Measurements from ENCODE around the gene FNTB. TPM values are rescaled to one million over a fixed set of nuclear protein-coding genes. Genes with fewer than 3 reads are reported as not detected.
A peak's percentile ranks its signal among the peaks of the same experiment; 100 is the strongest.

Gene FNTB
- polyA plus RNA-seq, 1 donor = 22.2 TPM

DNA sequence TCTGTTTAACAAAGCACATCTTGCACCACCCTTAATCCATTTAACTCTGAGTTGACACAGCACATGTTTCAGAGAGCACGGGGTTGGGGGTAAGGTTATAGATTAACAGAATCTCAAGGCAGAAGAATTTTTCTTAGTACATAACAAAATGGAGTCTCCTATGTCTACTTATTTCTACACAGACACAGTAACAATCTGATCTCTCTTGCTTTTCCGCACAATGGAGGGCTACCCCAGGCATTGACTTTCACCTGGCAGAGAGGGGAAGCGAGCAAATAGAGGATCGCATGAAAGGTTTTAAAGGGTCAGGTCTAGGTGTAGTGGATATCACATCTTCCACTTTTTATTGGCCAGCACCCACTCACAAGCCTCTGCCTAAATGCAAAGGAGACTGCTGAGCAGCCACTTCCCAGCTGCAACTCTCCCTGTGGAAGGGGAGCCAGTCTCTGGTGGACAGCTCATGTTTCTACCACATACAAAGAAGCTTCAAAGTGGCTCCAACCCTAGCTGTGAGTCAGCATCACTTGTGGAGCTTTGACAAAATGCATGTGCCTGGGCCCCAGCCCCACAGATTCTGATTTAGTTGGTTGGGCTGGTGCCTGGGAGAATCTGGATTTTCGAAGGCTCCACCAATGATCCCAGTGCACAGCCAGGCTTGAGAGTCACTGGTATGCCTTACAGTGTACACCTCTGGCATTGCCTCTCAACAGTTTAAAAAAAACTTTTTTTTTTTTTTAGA, 7.2 kb upstream of the FNTB start:
- DNase-seq (ENCODE audit: low read depth) = no peak

DNA sequence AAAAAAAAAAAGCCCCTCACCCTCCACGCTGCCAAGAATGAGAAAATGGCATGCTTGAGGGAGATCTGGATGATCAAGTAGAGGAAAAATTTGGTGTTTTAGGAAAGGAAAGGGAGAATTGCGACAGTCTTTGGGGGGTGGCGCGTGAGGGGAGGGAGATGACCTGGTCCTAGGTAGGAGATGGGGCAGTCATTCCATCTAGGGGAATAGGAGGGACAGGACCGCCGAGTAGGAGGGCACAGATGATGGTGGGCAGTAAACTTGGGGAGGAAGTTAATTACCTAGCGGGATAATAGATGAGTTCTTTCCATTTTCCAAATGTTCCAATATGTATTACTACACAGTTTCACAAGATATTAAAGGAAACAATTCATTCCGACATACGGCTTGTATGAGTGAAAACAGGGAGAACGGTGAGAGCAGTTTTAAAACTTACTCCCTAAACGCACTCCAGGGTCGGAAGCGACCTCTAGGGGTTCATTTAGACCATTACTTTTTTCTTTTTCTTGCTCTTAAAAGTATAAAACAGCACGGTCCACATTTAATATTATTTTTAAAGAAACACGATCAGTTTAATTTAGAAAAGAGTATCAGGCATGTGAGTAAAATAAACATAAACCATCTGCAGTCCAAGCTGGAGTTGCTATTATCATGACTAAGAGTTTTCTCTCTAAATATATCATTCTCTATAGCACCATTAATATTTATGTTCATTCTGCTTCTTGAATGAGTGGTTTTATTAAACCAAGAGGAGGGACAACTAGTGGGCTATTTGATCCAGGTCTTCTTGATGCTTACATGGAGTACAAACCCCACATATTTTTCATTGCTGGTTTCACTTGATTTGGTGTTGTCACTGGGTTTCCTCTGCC, 3.0 kb upstream of the FNTB start:
- peak; percentile 41 for DNase-seq (ENCODE audit: low read depth)

DNA sequence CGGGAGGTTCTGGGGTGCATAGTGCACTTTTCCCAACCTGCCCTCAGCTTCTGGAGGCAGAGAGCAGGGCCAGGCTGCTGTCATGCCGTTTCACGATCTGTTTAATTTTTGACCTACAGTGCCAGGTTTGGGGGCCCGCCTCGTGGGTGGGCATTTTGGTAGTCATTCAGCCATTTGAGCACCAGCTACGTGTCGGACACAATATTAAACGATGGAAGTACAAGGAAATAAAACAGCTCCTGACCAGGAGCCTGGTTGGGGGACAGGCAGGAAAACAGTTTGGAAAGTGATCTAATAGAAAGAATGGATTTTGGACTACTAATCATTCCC, 708 bp downstream of the FNTB start:
- peak; percentile 1 for DNase-seq (ENCODE audit: low read depth)

DNA sequence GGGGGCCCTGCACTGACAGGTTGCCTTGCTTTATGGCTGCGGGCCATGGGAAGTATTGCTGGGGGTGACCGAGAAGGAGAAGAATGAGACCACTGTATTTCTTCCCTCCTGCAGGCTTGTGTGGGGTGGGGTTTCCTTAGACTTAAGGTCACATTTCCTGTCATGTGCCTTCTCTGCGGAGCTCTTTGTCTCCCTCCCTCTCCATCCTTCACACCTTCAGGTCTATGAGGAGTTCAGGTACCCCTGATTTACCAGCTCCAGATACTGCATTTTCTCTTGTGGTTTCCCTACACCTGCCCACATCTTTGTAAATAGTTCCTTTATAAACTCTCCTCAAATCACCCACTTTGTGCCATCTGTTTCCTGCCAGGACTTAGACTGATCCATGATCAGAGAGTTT, 3.6 kb downstream of the FNTB start:
- no peak for DNase-seq (ENCODE audit: low read depth)

DNA sequence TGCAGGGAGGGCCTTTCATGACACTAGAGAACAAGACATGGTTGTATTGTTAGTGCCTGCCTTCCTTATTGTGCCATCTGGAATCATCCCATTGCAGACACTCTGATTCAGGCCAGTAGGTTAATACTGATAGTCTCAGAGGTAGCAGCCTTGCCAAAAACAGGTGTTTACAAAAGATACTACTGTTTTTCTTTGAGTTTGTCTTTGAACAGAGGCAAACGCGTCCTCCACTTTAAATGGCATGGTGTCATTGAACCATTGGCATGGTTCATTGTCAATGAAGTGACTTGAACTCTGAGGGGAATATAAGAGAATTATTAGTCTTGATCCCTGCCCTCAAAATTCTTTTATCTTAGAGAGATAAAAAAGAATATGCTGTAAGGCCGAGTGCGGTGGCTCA, 4.2 kb downstream of the FNTB start:
- no peak for DNase-seq (ENCODE audit: low read depth)

DNA sequence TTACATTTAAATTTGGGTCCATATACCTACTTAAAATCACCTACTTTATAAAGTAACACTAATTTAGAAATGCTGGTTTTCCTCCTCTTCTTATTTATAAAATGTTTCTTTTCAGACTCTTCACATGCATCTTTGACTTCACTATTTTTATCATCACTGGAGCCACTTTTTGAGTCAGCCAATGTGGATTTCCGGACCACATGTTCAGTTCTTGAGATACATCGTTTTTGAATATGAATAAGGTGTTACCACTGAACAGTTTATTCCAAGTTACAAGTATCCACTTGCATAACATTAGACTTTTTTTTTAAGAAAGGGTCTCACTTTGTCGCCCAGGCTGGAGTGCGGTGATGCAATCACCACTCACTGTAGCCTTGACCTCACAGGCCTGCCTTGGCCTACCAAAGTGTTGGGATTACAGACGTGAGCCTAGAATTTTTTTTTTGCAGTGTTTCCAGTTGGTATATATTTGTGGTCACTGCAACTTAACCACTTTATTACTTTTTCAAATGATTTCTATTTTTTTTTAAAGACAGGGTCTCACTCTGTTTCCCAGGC, 5.7 kb downstream of the FNTB start:
- DNase-seq (ENCODE audit: low read depth) = no peak

DNA sequence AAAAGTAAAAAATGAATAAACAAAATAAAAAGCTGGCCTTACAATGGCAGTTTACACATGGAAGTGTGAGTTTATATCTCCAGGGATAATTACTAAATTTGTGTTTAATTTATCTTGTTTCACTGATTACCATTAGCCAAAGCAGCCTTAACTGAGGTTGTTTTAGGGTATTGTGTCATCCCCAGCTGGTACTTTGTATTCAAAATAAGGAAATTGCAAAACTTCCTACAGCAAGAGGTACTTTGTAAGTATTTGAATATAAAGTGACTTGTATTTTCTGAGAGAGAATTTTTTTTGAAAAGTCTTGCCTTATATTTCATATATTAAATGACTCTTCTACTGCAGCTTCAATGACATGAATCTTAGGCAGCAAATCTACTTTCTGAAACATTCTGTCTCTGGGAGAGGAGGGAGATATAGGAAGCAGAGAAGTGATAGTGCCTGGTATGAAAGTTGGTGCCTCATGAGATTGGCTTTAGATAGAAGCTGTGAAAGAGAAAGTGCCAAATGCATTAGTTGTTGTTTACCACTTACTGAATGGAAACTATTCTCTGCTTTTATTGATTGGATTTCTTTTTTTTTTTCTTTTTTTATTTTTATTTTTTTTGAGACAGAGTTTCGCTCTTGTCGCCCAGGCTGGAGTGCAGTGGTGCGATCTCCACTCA, 6.7 kb downstream of the FNTB start:
- DNase-seq (ENCODE audit: low read depth) = no peak

DNA sequence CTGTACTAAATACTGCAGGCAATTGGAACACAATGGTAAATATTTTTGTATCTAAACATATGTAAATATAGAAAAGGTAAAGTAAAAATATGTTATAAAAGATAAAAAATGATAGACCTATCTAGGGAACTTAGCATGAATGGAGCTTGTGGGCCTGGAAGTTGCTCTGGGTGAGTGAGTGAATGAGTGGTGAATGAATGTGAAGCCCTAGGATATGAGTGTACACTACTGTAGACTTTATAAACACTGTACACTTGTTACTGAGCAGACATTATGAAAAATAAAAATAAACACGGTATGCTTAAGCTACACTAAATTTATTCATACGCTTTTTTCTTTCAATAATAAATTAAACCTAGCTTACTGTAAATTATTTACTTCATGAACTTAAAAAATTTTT, 7.8 kb downstream of the FNTB start:
- DNase-seq (ENCODE audit: low read depth) = no peak

DNA sequence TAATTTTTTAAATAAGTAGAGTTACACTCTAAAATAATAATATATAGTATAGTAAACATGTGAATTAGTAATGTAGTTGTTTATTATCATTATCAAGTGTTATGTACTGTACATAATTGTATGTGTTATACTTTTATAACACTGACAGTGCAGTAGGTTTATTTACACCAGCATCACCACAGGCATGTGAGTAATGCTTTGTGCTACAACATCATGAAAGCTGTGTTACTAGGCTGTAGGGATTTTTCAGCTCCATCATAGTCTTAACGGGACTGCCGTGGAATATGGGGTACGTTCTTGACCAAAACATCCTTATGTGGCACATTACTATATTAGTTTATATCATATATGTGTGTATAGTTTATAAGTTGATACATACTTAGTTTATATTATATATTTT, 8.6 kb downstream of the FNTB start:
- no peak for DNase-seq (ENCODE audit: low read depth)

DNA sequence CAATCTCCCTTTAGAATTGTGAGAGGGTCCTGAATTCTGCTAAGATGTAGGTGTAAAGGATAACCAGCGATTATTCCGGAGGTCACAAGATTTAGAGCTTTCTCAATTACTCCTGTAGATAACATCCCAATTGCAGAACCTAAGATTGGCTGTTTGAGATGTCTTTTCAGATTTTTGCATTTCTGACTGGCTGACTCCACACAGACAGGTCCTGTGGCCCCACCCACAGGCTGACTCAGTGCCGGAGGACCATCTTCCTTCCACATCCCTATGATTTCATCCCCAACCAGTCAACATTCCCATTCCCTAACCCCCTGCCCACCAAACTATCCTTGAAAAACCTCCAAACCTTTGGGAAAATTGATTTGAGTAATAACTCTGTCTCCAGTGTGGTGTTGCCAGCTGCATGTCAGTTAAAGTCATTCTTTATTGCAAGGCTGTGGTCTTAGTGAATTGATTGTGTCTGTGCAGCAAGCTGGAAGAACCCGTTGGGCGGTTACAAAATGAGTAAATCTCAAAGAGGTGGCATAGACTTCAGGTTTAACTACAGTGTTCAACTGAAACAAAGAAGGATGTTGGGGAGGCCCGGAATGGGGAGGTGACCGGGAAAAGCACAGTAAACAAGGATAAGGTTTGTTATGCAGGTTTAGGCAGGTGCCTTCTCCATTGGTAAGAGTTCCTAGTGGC, 10.6 kb downstream of the FNTB start:
- no peak for DNase-seq (ENCODE audit: low read depth)

DNA sequence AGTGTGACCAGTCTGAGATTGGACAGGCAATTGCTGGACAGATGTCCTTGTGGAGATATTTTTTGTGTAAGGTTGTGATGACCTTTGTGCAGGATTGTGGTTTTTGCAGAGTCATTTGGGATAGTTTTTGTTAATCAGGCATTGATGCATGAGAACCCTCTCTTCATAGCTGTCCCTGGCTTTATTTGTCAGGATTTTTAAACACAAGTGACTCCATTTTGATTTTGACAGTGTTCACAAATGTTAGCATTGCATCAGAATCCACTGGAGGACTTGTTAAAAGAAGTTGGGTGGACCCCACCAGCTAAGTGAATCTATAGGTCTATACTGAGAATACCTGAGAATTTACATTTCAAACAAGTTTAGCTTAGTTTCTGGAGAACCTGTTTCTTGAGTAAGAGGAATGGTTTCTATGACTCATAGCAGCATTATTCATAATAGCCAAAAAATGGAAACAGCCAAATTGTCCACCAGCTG, 11.8 kb downstream of the FNTB start:
- DNase-seq (ENCODE audit: low read depth) = no peak

DNA sequence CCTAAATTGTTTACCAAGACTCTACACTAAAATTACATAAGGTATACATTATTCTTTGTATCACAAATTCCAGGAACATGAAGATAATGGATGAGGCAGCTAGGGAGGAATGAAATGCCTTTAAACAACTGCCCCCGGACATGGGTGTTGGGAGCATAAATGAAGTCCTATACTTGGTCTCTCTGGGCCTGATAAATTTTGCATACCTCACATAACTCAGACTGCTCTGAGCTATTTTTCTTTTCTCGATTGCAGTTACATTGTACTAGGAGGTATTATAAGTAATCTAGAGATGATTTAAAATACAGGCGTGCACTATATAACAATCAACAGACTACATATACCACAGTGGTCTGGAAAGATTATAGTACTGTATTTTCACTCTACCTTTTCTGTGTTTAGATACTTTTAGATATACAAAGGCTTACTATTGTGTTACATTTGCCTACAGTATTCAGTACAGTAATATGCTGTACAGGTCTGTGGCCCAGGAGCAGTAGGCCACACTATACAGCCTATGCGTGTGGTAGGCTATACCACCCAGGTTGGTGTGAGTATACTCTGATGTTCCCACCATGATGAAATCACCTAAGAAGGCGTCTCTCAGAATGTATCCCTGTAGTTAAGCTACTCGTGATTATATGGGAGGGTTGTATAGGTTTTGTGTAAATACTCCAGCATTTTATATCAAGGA, 14.3 kb downstream of the FNTB start:
- DNase-seq (ENCODE audit: low read depth) = no peak

DNA sequence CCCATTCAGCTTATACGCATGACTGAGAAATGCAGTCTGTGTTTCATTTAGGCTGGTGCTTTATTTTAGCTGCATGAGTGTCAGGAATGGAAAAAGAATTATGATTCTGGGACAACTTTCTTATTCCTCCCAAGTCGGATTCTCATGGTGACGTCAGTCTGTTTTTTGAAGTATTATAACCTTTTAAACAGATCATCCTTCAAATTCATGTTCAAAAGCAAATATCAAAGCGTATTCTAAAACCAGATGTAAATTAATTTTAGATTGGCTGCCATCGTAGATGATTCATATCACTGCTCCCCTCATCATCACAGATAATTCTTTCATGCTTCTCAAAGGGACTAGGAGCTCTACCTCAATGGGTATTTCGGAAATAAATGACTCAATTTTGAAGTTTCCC, 15.0 kb downstream of the FNTB start:
- no peak for DNase-seq (ENCODE audit: low read depth)

DNA sequence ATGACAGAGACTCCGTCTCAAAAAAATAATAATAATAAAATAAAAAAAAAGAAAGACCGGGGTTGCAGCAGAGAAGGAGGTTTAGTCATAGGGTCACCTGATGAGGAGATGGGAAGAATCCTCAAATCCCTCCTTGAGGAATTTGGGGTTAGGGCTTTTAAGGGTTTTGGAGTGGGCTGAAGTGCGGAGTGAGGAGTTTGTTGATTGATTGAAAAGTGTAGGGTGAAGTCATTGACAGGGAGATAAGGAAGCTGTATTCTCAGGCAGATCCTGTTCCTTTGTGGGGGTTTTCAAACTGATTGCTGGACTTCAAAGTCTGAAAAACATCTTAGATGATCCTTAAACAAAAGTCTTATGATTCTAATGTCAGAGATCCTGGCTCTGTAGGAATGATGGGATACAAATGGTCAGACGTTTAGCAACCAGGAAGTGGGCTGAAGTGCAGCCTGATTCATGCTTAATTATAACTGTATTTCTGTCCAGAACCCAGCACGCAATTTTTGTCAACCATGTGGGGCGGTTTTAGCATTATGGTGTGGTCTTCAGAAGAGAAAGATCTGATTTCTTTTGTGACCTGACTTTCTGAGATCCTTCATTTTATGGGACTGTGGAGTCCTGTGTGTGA, 16.0 kb downstream of the FNTB start:
- no peak for DNase-seq (ENCODE audit: low read depth)

DNA sequence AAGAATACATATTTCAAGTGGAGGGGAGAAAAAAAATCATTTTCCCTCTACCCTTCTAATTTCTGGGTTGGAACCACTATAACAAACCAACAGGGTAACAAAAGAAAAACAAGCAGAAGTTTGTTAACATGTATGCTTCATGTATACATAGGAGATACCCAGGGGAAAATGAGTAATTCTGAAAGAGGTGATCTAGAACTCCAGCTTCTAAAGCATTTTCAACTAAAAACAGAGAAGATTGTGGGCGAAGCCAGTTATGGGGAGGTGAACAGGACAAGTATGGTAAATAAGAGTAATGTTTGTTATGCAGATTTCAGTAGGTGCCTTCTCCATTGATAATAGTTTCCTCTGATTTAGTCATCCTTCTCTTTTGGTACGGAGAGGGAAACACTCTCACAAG, 16.7 kb downstream of the FNTB start:
- DNase-seq (ENCODE audit: low read depth) = no peak

DNA sequence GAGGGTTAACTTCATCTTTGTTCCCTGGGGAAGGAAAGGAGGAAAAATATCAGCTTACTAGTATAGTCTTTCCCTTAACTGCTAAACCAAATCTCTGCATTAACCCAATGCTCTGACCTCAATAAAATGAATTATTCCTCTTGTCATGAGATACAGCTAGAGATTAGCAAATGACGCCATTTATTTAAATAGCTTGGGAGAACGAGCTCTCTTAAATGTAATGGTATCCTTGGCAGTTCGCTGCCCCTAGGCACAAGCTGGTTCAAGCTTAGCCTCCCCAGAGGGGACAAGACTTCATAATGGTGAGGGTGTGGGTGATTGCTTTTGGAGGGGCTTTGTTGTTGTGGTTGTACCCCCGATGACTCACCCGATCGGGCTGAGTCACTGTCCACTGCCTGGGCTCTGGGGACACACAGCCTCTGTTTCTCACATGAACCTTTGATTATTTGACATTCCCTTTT, 19.6 kb downstream of the FNTB start:
- no peak for DNase-seq (ENCODE audit: low read depth)

DNA sequence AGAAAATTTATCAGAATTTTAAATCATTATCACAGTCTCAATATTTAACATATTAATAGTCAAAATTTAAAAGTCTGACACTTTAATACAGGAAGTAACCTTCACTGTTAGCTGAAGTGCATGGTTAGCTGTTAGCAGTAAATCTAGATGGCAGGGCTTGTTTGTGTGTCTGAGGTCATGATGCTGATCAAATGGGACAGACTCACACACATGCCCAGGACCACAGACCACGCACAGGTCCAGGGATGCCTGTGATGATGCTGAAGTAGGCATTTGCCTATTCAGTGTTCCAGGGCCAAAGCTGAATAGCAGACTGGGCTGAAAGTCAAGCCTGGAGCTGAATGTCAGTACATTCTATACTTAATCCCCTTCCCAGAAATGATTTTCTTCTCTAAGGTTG, 20.5 kb downstream of the FNTB start:
- DNase-seq (ENCODE audit: low read depth) = no peak

DNA sequence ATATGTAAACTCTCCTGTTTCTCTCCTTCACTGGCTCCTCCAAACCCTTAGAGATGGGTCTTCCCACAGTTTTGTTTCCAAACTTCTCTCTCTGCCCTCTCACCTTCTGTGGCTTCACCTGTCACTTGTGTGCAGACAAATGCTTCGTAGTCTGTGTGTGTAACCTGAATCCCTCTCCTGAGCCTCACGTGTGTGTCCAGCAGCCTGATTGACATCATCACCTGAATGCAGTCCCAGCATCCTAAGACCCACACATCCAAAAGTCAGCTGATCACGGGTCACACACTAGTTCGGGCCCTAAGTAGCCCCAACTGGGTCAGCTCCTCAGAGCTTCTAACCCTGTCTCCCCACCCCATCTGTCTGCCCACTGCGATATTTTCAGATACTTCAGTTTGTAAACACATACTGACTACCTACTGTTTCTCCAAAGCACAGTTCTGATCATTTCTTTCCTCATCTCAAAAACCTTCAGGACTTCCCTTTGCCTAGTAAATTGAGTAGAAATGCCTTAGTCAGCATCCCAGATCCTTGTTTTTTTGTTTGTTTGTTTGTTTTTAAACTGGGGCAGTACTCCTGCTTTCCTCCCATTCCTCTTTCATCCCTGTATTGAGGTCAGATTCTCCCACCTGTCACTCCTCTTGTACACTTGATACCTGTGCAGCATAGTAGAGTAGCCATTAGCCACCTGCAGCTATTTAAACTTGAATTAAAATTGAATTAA, 23.7 kb downstream of the FNTB start:
- no peak for DNase-seq (ENCODE audit: low read depth)

DNA sequence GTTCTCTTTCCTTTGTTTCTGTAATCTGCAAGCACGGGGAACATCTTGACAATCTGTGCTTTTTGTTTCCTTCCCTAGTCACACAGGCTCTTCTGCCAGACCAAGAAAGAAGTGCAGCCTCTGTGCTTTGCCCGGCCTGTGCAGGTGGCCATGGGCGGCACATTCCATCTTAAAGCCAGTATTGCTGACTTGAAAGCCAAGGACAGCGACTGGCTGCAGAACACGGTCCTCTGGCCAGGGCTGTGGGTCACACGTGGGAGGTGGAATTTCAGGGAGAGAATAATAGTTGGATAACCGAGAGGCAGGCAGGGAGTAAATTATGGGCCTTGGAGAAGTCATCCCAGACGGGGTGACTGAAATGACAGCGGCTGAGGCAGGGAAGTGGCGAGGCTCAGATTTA, 24.8 kb downstream of the FNTB start:
- no peak for DNase-seq (ENCODE audit: low read depth)

DNA sequence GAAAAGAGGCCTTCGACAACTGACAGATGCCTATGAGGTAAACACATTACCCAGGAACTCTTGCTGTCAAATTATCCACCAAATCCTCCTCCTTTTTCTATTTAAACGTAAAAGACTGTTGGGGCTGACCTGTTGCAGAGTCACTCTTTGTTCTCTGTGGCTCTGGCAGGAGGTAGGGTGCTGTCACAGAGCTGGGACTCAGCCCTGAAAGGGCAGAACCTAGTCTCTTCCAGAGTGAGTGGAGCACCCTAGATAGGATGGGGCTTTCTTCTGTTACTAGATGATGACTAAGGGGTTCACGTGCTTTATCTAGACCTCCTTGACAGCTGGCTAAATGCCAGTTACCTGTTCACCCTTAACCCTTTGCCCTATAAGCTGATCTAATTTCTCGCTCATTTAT, 25.7 kb downstream of the FNTB start:
- DNase-seq (ENCODE audit: low read depth) = no peak

Data from forelimb muscle (tissue), 1 donor.